ENCODE data around the gene HSPA12B.

HSPA12B gene

GRCh38 chr20:3749087-3749688 is 16.7 kb downstream of the HSPA12B start:
- no peak for DNase-seq

- DNase-seq = peak; percentile 42
Measured at GRCh38 chr20:3749689-3750531, 17.4 kb downstream of the HSPA12B start.

- DNase-seq = no peak
Measured at GRCh38 chr20:3751305-3751674, 18.8 kb downstream of the HSPA12B start.

GRCh38 chr20:3751675-3752385 is 19.3 kb downstream of the HSPA12B start:
- DNase-seq = peak; percentile 51

- no peak for DNase-seq
Measured at GRCh38 chr20:3752386-3752759, 19.9 kb downstream of the HSPA12B start.

GRCh38 chr20:3753098-3753497 is 20.6 kb downstream of the HSPA12B start:
- DNase-seq = peak; percentile 75

GRCh38 chr20:3753501-3754275 is 21.2 kb downstream of the HSPA12B start:
- peak; percentile 29 for DNase-seq

- no peak for DNase-seq
Measured at GRCh38 chr20:3754276-3754630, 21.8 kb downstream of the HSPA12B start.

- no peak for DNase-seq
Measured at GRCh38 chr20:3755269-3755668, 22.8 kb downstream of the HSPA12B start.

GRCh38 chr20:3755814-3756480 is 23.5 kb downstream of the HSPA12B start:
- DNase-seq = peak; percentile 19

GRCh38 chr20:3757268-3757667 is 24.8 kb downstream of the HSPA12B start:
- no peak for DNase-seq

- peak; percentile 32 for DNase-seq
Measured at GRCh38 chr20:3758566-3758965, 26.1 kb downstream of the HSPA12B start.

- DNase-seq = peak; percentile 21
Measured at GRCh38 chr20:3759316-3759823, 26.9 kb downstream of the HSPA12B start.

- peak; percentile 19 for DNase-seq
Measured at GRCh38 chr20:3759884-3760283, 27.4 kb downstream of the HSPA12B start.

- DNase-seq = no peak
Measured at GRCh38 chr20:3760655-3761348, 28.3 kb downstream of the HSPA12B start.

- DNase-seq = peak; percentile 16
Measured at GRCh38 chr20:3763671-3764601, 31.5 kb downstream of the HSPA12B start.

- DNase-seq = no peak
Measured at GRCh38 chr20:3764659-3765058, 32.2 kb downstream of the HSPA12B start.

GRCh38 chr20:3765171-3765882 is 32.8 kb downstream of the HSPA12B start:
- DNase-seq = peak; percentile 31

GRCh38 chr20:3766422-3767109 is 34.1 kb downstream of the HSPA12B start:
- no peak for DNase-seq
